NB4 (cell line): ENCODE measurements around the gene CES3.

ENCODE experiments used
- CTCF ChIP-seq: IDR thresholded peaks from one replicate; pipeline ENCODE4 v1.5.1; 2012; ENCODE audit warnings: low read depth, low read length
- MYC ChIP-seq: IDR thresholded peaks from 2 replicates; pipeline ENCODE4 v1.6.1; 2011; ENCODE audit warnings: low read depth, low read length
- POLR2A ChIP-seq: IDR thresholded peaks from 2 replicates; pipeline ENCODE4 v1.6.1; 2011; ENCODE audit warnings: mild to moderate bottlenecking; ENCODE audit not compliant: insufficient read length; ENCODE audit errors: extremely low read depth

GRCh38 chr16:66937725-66938337 lies 23.2 kb upstream of the CES3 start:
- TF ChIP-seq CTCF (no peak), MYC (no peak), POLR2A (no peak)
